HG03039 (cell line): ENCODE data around the gene NUDT1.
"Not testable (repeated sequence)": the region's sequence is repeated elsewhere in the genome, so short reads cannot be mapped to it uniquely, and the experiment has no call there.

Source experiments
- ATAC-seq: cut with Tn5 transposase; IDR thresholded peaks from one replicate; pipeline ENCODE4 v1.9.1; 2021; ENCODE audit warnings: mild to moderate bottlenecking, moderate library complexity; ENCODE audit not compliant: unreplicated experiment

NUDT1 gene

GRCh38 chr7:2264158-2264557 is 22.1 kb downstream of the NUDT1 start:
- ATAC-seq: no peak

- no peak for ATAC-seq
Measured at GRCh38 chr7:2266911-2267310, 24.9 kb downstream of the NUDT1 start.

GRCh38 chr7:2269089-2269990 is 27.3 kb downstream of the NUDT1 start:
- not testable (repeated sequence) for ATAC-seq

GRCh38 chr7:2269991-2270460 is 28.0 kb downstream of the NUDT1 start:
- no peak for ATAC-seq

GRCh38 chr7:2270495-2270894 is 28.5 kb downstream of the NUDT1 start:
- ATAC-seq: no peak

- ATAC-seq: no peak
Measured at GRCh38 chr7:2271273-2272026, 29.4 kb downstream of the NUDT1 start.

- ATAC-seq: no peak
Measured at GRCh38 chr7:2272031-2272430, 30.0 kb downstream of the NUDT1 start.

GRCh38 chr7:2273866-2274265 is 31.8 kb downstream of the NUDT1 start:
- ATAC-seq: no peak

GRCh38 chr7:2274666-2275065 is 32.6 kb downstream of the NUDT1 start:
- no peak for ATAC-seq

- no peak for ATAC-seq
Measured at GRCh38 chr7:2275101-2275500, 33.1 kb downstream of the NUDT1 start.

- no peak for ATAC-seq
Measured at GRCh38 chr7:2276107-2276506, 34.1 kb downstream of the NUDT1 start.

GRCh38 chr7:2278026-2278425 is 36.0 kb downstream of the NUDT1 start:
- no peak for ATAC-seq

GRCh38 chr7:2279896-2280295 is 37.9 kb downstream of the NUDT1 start:
- ATAC-seq: no peak

- no peak for ATAC-seq
Measured at GRCh38 chr7:2280424-2280823, 38.4 kb downstream of the NUDT1 start.

GRCh38 chr7:2281541-2281940 is 39.5 kb downstream of the NUDT1 start:
- no peak for ATAC-seq

GRCh38 chr7:2282185-2282751 is 40.2 kb downstream of the NUDT1 start:
- no peak for ATAC-seq

- no peak for ATAC-seq
Measured at GRCh38 chr7:2283074-2283473, 41.0 kb downstream of the NUDT1 start.

GRCh38 chr7:2287745-2288144 is 45.7 kb downstream of the NUDT1 start:
- no peak for ATAC-seq

GRCh38 chr7:2288503-2288902 is 46.5 kb downstream of the NUDT1 start:
- ATAC-seq: peak; percentile 59

GRCh38 chr7:2289111-2289586 is 47.1 kb downstream of the NUDT1 start:
- no peak for ATAC-seq

GRCh38 chr7:2289621-2290020 is 47.6 kb downstream of the NUDT1 start:
- ATAC-seq: no peak
